OCI-LY7 (cell line): Measurements from ENCODE around the gene ATG4C.

Source experiments
- EZH2phosphoT487 ChIP-seq: fragments of 200-600 bp; sonication (generic); IDR thresholded peaks from 2 replicates; pipeline ENCODE4 v1.6.1; 2018; ENCODE audit warnings: low read depth, borderline replicate concordance, mild to moderate bottlenecking, mixed run types, antibody characterized with exemption, low read length, moderate library complexity, mixed read lengths
- TF ChIP-seq, protein P1 (sequence below): fragments of 200-600 bp; sonication (generic); conservative IDR thresholded peaks from 2 replicates; pipeline ENCODE4 v1.5.1; 2014; ENCODE audit warnings: mild to moderate bottlenecking, antibody characterized with exemption, low read length, moderate library complexity, mixed read lengths

- TF ChIP-seq, protein P1, sequence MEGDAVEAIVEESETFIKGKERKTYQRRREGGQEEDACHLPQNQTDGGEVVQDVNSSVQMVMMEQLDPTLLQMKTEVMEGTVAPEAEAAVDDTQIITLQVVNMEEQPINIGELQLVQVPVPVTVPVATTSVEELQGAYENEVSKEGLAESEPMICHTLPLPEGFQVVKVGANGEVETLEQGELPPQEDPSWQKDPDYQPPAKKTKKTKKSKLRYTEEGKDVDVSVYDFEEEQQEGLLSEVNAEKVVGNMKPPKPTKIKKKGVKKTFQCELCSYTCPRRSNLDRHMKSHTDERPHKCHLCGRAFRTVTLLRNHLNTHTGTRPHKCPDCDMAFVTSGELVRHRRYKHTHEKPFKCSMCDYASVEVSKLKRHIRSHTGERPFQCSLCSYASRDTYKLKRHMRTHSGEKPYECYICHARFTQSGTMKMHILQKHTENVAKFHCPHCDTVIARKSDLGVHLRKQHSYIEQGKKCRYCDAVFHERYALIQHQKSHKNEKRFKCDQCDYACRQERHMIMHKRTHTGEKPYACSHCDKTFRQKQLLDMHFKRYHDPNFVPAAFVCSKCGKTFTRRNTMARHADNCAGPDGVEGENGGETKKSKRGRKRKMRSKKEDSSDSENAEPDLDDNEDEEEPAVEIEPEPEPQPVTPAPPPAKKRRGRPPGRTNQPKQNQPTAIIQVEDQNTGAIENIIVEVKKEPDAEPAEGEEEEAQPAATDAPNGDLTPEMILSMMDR, result no peak
- no peak for TF ChIP-seq EZH2phosphoT487
Measured at GRCh38 chr1:62900566-62900965, 116.6 kb downstream of the ATG4C start.
